Right atrium auricular region (tissue), 2 donors: ENCODE results near the gene MINDY3. TPM values are rescaled to one million over a fixed set of nuclear protein-coding genes. Genes with fewer than 3 reads are reported as not detected.

ENCODE experiments used
- DNase-seq: peaks from one replicate; pipeline ENCODE4 v3.0.0-alpha.2; 2019; ENCODE audit warnings: low spot score
- H3K27ac ChIP-seq, 2 donors: fragments of 200-600 bp; sonication (generic); 1 replicate in 1 of 2; 2 replicates in 1 of 2; pipeline ENCODE4 v1.5.1; 2016 to 2019
- H3K27me3 ChIP-seq, 2 donors: fragments of 200-600 bp; sonication (generic); one replicate each; pipeline versions ENCODE4 v1.5.1 to v1.6.0; 2017 to 2019
- H3K36me3 ChIP-seq: fragments of 200-600 bp; sonication (generic); one replicate; pipeline ENCODE4 v1.5.1; 2016
- H3K4me1 ChIP-seq, 2 donors: fragments of 200-600 bp; sonication (generic); one replicate each; pipeline versions ENCODE4 v1.5.1 to v1.6.0; 2017 to 2019
- H3K4me3 ChIP-seq, 2 donors: fragments of 200-600 bp; sonication (generic); 1 replicate in 1 of 2; 2 replicates in 1 of 2; pipeline ENCODE4 v1.5.1; 2017 to 2019; ENCODE audit warnings: mild to moderate bottlenecking in 1 of 2, moderate library complexity in 1 of 2
- H3K9me3 ChIP-seq, 2 donors: fragments of 200-600 bp; sonication (generic); one replicate each; pipeline ENCODE4 v1.5.1; 2019
- CTCF ChIP-seq, 2 donors: fragments of 200-600 bp; sonication (generic); IDR thresholded peaks; one replicate each; pipeline ENCODE4 v1.5.1; 2019; ENCODE audit warnings: antibody characterized with exemption in 2 of 2
- total RNA-seq, 2 donors: library from RNA; depleted of rRNA; stranded (reverse); fragments of >200 nt; gene quantifications; one replicate each; pipeline ENCODE4 v1.1.0, GENCODE V29; 2016

The MINDY3 gene
- total RNA-seq, 2 donors from 2014 or later = 15.1 to 15.3 TPM

- H3K9me3 ChIP-seq = no peaks in the 10 kb centered on the region
- TF ChIP-seq CTCF (IDR thresholded peaks at IDR 0.05) = no peak
- no peak overlapping the region for H3K4me3 ChIP-seq
- no peaks in the 10 kb centered on the region for H3K4me1 ChIP-seq
- no peak for DNase-seq
- H3K27ac ChIP-seq = no peak overlapping the region
- H3K36me3 ChIP-seq = no peaks in the 10 kb centered on the region
- no peaks in the 10 kb centered on the region for H3K27me3 ChIP-seq
These were observed 109.3 kb downstream of the MINDY3 start for GRCh38 chr10:15751046-15751445.

- Histone ChIP-seq H3K4me1 (no peaks in the 10 kb centered on the region), H3K4me3 (no peak overlapping the region), H3K36me3 (no peaks in the 10 kb centered on the region), H3K27ac (no peak overlapping the region), H3K9me3 (no peaks in the 10 kb centered on the region), H3K27me3 (no peaks in the 10 kb centered on the region)
- DNase-seq = no peak
- TF ChIP-seq CTCF (IDR thresholded peaks at IDR 0.05) = no peak
These were observed 112.2 kb downstream of the MINDY3 start for GRCh38 chr10:15748126-15748525.

DNA sequence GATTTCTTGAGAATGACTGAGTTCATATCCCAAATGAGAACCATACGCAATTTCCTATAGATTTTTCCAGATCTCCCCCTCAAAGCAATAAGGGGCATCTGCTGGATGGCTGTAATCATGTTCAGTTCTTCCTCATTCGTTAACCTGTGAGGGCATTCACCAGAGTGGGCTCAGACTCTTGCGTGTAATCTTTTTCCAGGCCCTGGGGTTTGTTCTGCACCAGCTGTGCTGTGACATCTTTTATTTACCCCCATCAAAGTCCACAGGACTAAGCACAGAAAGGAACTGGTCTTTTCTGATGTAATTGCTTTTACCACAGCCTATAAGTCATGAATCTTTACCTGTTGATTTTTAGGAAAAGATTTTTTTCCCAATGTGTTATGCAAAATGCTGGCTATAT is 112.7 kb downstream of the MINDY3 start:
- H3K27me3 ChIP-seq = no peaks in the 10 kb centered on the region
- no peaks in the 10 kb centered on the region for H3K9me3 ChIP-seq
- no peaks in the 10 kb centered on the region for H3K4me1 ChIP-seq
- no peaks in the 10 kb centered on the region for H3K36me3 ChIP-seq
- TF ChIP-seq CTCF (IDR thresholded peaks at IDR 0.05) = no peak
- H3K4me3 ChIP-seq = no peak overlapping the region
- DNase-seq = no peak
- no peak overlapping the region for H3K27ac ChIP-seq

GRCh38 chr10:15745751-15746150 is 114.6 kb downstream of the MINDY3 start:
- Histone ChIP-seq H3K9me3 (no peaks in the 10 kb centered on the region), H3K36me3 (no peaks in the 10 kb centered on the region), H3K27ac (no peak overlapping the region), H3K4me3 (no peak overlapping the region), H3K27me3 (no peaks in the 10 kb centered on the region), H3K4me1 (no peaks in the 10 kb centered on the region)
- no peak for DNase-seq
- TF ChIP-seq CTCF (IDR thresholded peaks at IDR 0.05) = no peak

DNA sequence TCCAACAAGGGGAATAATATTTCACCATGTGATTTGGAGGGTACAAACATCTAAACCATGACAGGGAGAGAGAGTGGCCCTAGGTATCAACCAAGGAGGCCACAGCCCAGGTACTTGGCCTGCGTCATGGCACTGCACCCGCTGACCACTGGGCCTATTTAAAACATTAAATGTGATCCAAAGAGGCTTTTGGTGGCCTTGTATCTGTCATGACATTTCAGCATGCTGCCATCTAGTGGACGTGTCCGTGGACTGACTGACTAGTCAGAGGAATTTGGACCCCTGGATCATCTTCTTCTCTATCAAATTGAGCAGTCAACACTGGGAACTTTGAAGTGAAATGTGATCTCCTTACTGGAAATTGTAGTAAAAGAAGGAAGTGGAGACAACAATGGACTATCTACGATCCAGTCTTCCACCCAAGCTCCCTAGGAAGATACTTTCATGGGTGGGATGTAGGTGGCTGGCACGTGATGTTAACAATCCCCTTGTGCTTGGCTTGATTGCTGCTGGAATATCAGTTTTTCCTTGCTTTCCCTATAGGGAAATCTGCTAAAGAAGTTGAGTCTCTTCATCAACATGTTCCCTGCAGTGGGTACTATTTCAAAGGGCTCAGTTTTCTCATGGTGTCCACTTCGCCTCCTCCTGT is 116.0 kb downstream of the MINDY3 start:
- no peaks in the 10 kb centered on the region for H3K9me3 ChIP-seq
- no peaks in the 10 kb centered on the region for H3K27me3 ChIP-seq
- TF ChIP-seq CTCF (IDR thresholded peaks at IDR 0.05) = peak in 1 of 2 donors; percentile 54
- no peak for DNase-seq
- H3K4me1 ChIP-seq = no peaks in the 10 kb centered on the region
- no peaks in the 10 kb centered on the region for H3K36me3 ChIP-seq
- H3K4me3 ChIP-seq = no peak overlapping the region
- H3K27ac ChIP-seq = no peak overlapping the region

DNA sequence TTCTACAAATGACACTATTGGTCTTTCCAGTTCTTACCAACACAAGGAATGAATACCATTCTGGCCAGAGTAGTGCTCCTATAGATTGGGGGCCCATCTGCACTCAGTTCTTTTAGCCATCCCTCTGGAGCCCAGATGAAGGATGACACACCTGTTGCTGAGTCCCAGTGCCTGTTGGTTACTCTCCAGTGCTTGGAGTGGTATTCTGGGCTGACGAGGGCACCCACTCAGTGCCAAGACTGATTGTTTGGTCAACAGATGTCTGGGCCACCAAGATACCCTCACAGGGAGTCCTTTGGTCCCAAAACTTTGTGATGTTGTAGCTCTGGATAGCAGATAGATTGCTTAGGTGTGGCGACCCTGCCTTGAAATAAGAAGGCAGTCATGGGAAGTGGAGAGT is 116.9 kb downstream of the MINDY3 start:
- Histone ChIP-seq H3K9me3 (no peaks in the 10 kb centered on the region), H3K36me3 (no peaks in the 10 kb centered on the region), H3K27ac (no peak overlapping the region), H3K4me3 (no peak overlapping the region), H3K27me3 (no peaks in the 10 kb centered on the region), H3K4me1 (no peaks in the 10 kb centered on the region)
- no peak for DNase-seq
- TF ChIP-seq CTCF (IDR thresholded peaks at IDR 0.05) = no peak
